ENCODE results near the gene TMPRSS2. TPM values are rescaled to one million over a fixed set of nuclear protein-coding genes. Genes with fewer than 3 reads are reported as not detected.
A peak's percentile ranks its signal among the peaks of the same experiment; 100 is the strongest.

TMPRSS2 gene
- total RNA-seq, 1 experiment from 2014 or later, result 71.0 TPM

GRCh38 chr21:41460578-41461527, 47.1 kb downstream of the TMPRSS2 start:
- H3K9me3 ChIP-seq, result peaks cover 18% of the 10 kb centered on the region
- DNase-seq, result peak; percentile 72 to 74
- no peaks in the 10 kb centered on the region for H3K27me3 ChIP-seq (replicated peaks; ENCODE audit: control insufficient read depth, insufficient read depth, low read length)
- peaks cover 46% of the 10 kb centered on the region for H3K36me3 Mint-ChIP-seq (ENCODE audit: insufficient read depth, unreplicated experiment)
- ChIA-PET POLR2A (interaction anchor here (0.6 kb wide), 1 partner anchor 142 kb away, joined by 4 read pairs; no protein-coding TSS in a partner anchor), CTCF (interaction anchor here (1.1 to 3.9 kb wide), 2 partner anchors 94 to 177 kb away, joined by 3 to 37 read pairs; no protein-coding TSS in a partner anchor)
- TF ChIP-seq CTCF (IDR thresholded peaks at IDR 0.05; ENCODE audit: insufficient read depth in 1 of 2, low read depth in 1 of 2, low read length in 1 of 2, severe bottlenecking in 1 of 2, unreplicated experiment in 1 of 2), result peak; percentile 77 to 78
- H3K4me3 Mint-ChIP-seq (ENCODE audit: unreplicated experiment), result no peak overlapping the region
- H3K27ac Mint-ChIP-seq (ENCODE audit: unreplicated experiment), result no peak overlapping the region
- H3K36me3 ChIP-seq (ENCODE audit: control insufficient read depth, insufficient read depth, low read length), result peaks cover 4% of the 10 kb centered on the region; the same call in 1 of the 2 replicates
- H3K4me1 ChIP-seq, result no peaks in the 10 kb centered on the region
- no TSS peak for BruUV-seq (replicated peaks)
- intact Hi-C loops (cut with micrococcal nuclease; ENCODE audit: unreplicated experiment), result loop anchor here (1.0 to 5.0 kb wide), 3 partner anchors 94 to 339 kb away; no protein-coding TSS in a partner anchor
- peaks cover 13% of the 10 kb centered on the region for H3K4me1 Mint-ChIP-seq (ENCODE audit: low read depth, unreplicated experiment)
- peaks cover 17% of the 10 kb centered on the region for H3K9me3 Mint-ChIP-seq (ENCODE audit: unreplicated experiment)
- H3K27me3 Mint-ChIP-seq (ENCODE audit: insufficient read depth, unreplicated experiment), result no peaks in the 10 kb centered on the region
- H3K4me3 ChIP-seq (ENCODE audit: low read depth, low read length), result no peak overlapping the region

GRCh38 chr21:41459884-41460534, 47.9 kb downstream of the TMPRSS2 start:
- peak overlapping the region; percentile 26 for H3K27ac Mint-ChIP-seq (ENCODE audit: unreplicated experiment)
- no peak for DNase-seq
- no peak overlapping the region for H3K4me3 Mint-ChIP-seq (ENCODE audit: unreplicated experiment)
- peaks cover 13% of the 10 kb centered on the region for H3K4me1 Mint-ChIP-seq (ENCODE audit: low read depth, unreplicated experiment)
- H3K9me3 Mint-ChIP-seq (ENCODE audit: unreplicated experiment), result peaks cover 17% of the 10 kb centered on the region
- intact Hi-C loops (cut with micrococcal nuclease; ENCODE audit: unreplicated experiment), result loop anchor here (1.0 to 5.0 kb wide), 3 partner anchors 93 to 338 kb away; no protein-coding TSS in a partner anchor
- Histone ChIP-seq H3K4me1 (no peaks in the 10 kb centered on the region), H3K27me3 (replicated peaks; ENCODE audit: control insufficient read depth, insufficient read depth, low read length) (no peaks in the 10 kb centered on the region), H3K9me3 (peaks cover 18% of the 10 kb centered on the region), H3K36me3 (ENCODE audit: control insufficient read depth, insufficient read depth, low read length) (peaks cover 4% of the 10 kb centered on the region; the same call in 1 of the 2 replicates), H3K4me3 (ENCODE audit: low read depth, low read length) (no peak overlapping the region)
- no peak for TF ChIP-seq CTCF (IDR thresholded peaks at IDR 0.05; ENCODE audit: insufficient read depth in 1 of 2, low read depth in 1 of 2, low read length in 1 of 2, severe bottlenecking in 1 of 2, unreplicated experiment in 1 of 2)
- H3K27me3 Mint-ChIP-seq (ENCODE audit: insufficient read depth, unreplicated experiment), result no peaks in the 10 kb centered on the region
- peaks cover 37% of the 10 kb centered on the region for H3K36me3 Mint-ChIP-seq (ENCODE audit: insufficient read depth, unreplicated experiment)
- no TSS peak for BruUV-seq (replicated peaks)
- ChIA-PET CTCF (interaction anchor here (1.1 to 3.9 kb wide), 2 partner anchors 93 to 177 kb away, joined by 3 to 37 read pairs; no protein-coding TSS in a partner anchor), POLR2A (no interaction called here)

GRCh38 chr21:41458559-41458958, 49.4 kb downstream of the TMPRSS2 start:
- Mint-ChIP-seq H3K27ac (ENCODE audit: unreplicated experiment) (peak overlapping the region; percentile 26), H3K4me1 (ENCODE audit: low read depth, unreplicated experiment) (peaks cover 13% of the 10 kb centered on the region), H3K36me3 (ENCODE audit: insufficient read depth, unreplicated experiment) (peaks cover 23% of the 10 kb centered on the region), H3K9me3 (ENCODE audit: unreplicated experiment) (peaks cover 4% of the 10 kb centered on the region), H3K4me3 (ENCODE audit: unreplicated experiment) (no peak overlapping the region), H3K27me3 (ENCODE audit: insufficient read depth, unreplicated experiment) (no peaks in the 10 kb centered on the region)
- H3K36me3 ChIP-seq (ENCODE audit: control insufficient read depth, insufficient read depth, low read length), result no peaks in the 10 kb centered on the region
- H3K4me1 ChIP-seq, result no peaks in the 10 kb centered on the region
- BruUV-seq (replicated peaks), result no TSS peak
- DNase-seq, result peak in 1 of 2 experiments; percentile 24
- ChIA-PET POLR2A (no interaction called here), CTCF (interaction anchor here (3.9 kb wide), 1 partner anchor 175 kb away, joined by 37 read pairs; no protein-coding TSS in a partner anchor)
- intact Hi-C loops (cut with micrococcal nuclease; ENCODE audit: unreplicated experiment), result no loop called here
- no peaks in the 10 kb centered on the region for H3K27me3 ChIP-seq (replicated peaks; ENCODE audit: control insufficient read depth, insufficient read depth, low read length)
- no peak overlapping the region for H3K4me3 ChIP-seq (ENCODE audit: low read depth, low read length)
- H3K9me3 ChIP-seq, result peaks cover 8% of the 10 kb centered on the region
- TF ChIP-seq CTCF (IDR thresholded peaks at IDR 0.05; ENCODE audit: insufficient read depth in 1 of 2, low read depth in 1 of 2, low read length in 1 of 2, severe bottlenecking in 1 of 2, unreplicated experiment in 1 of 2), result no peak

All from Caco-2 (cell line).